IPS-18a (cell line): Measurements from ENCODE around the gene FRS3.

Experiments
- H3K27ac ChIP-seq: one replicate; pipeline ENCODE4 v1.5.1; 2013; ENCODE audit warnings: low read length
- H3K27me3 ChIP-seq: one replicate; pipeline ENCODE4 v1.6.1; 2013; ENCODE audit warnings: mild to moderate bottlenecking, low read length; ENCODE audit not compliant: control insufficient read depth, insufficient read depth
- H3K36me3 ChIP-seq: one replicate; pipeline ENCODE4 v1.6.1; 2013; ENCODE audit warnings: low read depth, low read length; ENCODE audit not compliant: control insufficient read depth
- H3K4me1 ChIP-seq: one replicate; pipeline ENCODE4 v1.6.1; 2013; ENCODE audit warnings: low read depth, low read length; ENCODE audit not compliant: control insufficient read depth
- H3K4me3 ChIP-seq: one replicate; pipeline ENCODE4 v1.5.1; 2013; ENCODE audit warnings: low read length
- H3K9ac ChIP-seq: one replicate; pipeline ENCODE4 v1.6.1; 2013; ENCODE audit warnings: mild to moderate bottlenecking, low read length, moderate library complexity
- H3K9me3 ChIP-seq: one replicate; pipeline ENCODE4 v1.6.1; 2013; ENCODE audit warnings: low read depth, low read length; ENCODE audit not compliant: control insufficient read depth

Gene FRS3

DNA sequence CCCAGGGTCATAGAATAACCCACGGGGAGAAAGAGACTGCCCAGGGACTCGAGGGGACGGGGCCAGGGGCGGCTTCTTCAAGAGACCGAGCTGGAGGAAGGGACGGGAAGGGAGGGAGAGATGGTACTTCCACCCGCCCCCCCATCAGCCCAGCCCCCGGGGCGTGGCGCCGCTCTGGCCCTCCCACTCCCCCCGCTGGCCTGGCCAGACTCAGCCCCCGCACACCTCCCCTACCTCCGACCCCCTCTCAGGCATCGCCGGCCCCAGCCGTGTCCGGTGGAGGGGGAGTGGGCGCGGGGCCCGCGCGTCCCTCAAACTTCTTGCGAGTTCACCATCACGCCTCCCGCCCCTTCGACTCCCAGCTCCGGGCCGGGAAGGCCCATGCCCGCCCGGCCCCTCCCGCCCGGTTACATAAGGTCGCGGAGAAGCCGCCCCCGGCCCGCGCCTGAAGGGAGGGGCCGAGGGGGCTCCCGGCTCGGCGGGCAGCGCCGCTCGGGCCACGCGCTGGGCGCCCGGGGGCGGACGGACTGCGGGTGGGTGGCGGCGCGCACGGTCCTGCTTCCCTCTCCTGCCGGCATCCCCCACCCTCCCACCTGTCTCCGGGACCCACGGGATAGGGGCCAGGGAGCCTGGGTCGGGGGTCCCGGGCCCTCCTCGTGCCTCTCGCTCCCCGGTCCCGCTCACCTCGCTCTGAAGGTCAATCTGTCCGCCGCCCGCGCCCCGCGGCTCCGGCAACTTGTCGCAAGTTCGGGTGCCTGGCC is 44.9 kb downstream of the FRS3 start:
- no peak overlapping the region for H3K9ac ChIP-seq
- H3K4me1 ChIP-seq: peaks cover 21% of the 10 kb centered on the region
- H3K9me3 ChIP-seq: no peaks in the 10 kb centered on the region
- H3K27ac ChIP-seq: no peak overlapping the region
- H3K4me3 ChIP-seq: peak overlapping the region; percentile 70
- peaks cover 12% of the 10 kb centered on the region for H3K27me3 ChIP-seq
- H3K36me3 ChIP-seq: no peaks in the 10 kb centered on the region

- Histone ChIP-seq H3K9me3 (no peaks in the 10 kb centered on the region), H3K27ac (no peak overlapping the region), H3K9ac (no peak overlapping the region), H3K36me3 (no peaks in the 10 kb centered on the region), H3K4me3 (peak overlapping the region; percentile 70), H3K27me3 (peaks cover 12% of the 10 kb centered on the region), H3K4me1 (peaks cover 30% of the 10 kb centered on the region)
Measured at GRCh38 chr6:41733707-41734665, 45.7 kb downstream of the FRS3 start.

DNA sequence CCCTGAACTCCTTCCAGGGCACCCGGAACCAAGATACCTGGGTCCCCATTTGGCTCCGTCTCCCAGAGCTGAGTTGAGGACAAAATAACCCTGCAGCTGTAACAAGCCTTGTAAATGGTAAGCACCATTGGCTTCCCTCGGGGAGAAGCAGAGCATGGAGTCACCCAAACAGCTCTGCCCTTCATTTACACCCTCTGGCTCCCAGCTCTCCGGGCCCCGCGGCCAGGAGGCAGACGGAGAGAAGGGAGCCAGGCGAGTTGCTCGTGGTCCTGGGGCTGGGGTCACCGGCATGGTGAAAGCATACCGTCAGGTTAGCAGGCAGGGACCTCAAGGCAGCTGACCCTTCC is 46.4 kb downstream of the FRS3 start:
- H3K9me3 ChIP-seq: no peaks in the 10 kb centered on the region
- H3K27ac ChIP-seq: no peak overlapping the region
- H3K9ac ChIP-seq: no peak overlapping the region
- peaks cover 12% of the 10 kb centered on the region for H3K27me3 ChIP-seq
- peaks cover 30% of the 10 kb centered on the region for H3K4me1 ChIP-seq
- peak overlapping the region; percentile 70 for H3K4me3 ChIP-seq
- H3K36me3 ChIP-seq: no peaks in the 10 kb centered on the region

GRCh38 chr6:41732591-41733359 is 46.9 kb downstream of the FRS3 start:
- no peaks in the 10 kb centered on the region for H3K36me3 ChIP-seq
- H3K9ac ChIP-seq: no peak overlapping the region
- H3K27me3 ChIP-seq: peaks cover 12% of the 10 kb centered on the region
- no peak overlapping the region for H3K27ac ChIP-seq
- H3K9me3 ChIP-seq: no peaks in the 10 kb centered on the region
- H3K4me3 ChIP-seq: peak overlapping the region; percentile 70
- H3K4me1 ChIP-seq: peaks cover 30% of the 10 kb centered on the region

- no peak overlapping the region for H3K9ac ChIP-seq
- H3K4me3 ChIP-seq: no peak overlapping the region
- no peaks in the 10 kb centered on the region for H3K9me3 ChIP-seq
- peaks cover 30% of the 10 kb centered on the region for H3K4me1 ChIP-seq
- H3K36me3 ChIP-seq: no peaks in the 10 kb centered on the region
- peaks cover 12% of the 10 kb centered on the region for H3K27me3 ChIP-seq
- H3K27ac ChIP-seq: no peak overlapping the region
Measured at GRCh38 chr6:41732149-41732548, 47.6 kb downstream of the FRS3 start.

GRCh38 chr6:41731561-41732086 is 48.1 kb downstream of the FRS3 start:
- H3K9ac ChIP-seq: no peak overlapping the region
- H3K27me3 ChIP-seq: peaks cover 12% of the 10 kb centered on the region
- no peak overlapping the region for H3K4me3 ChIP-seq
- peaks cover 30% of the 10 kb centered on the region for H3K4me1 ChIP-seq
- no peak overlapping the region for H3K27ac ChIP-seq
- H3K9me3 ChIP-seq: no peaks in the 10 kb centered on the region
- no peaks in the 10 kb centered on the region for H3K36me3 ChIP-seq

GRCh38 chr6:41730531-41731436 is 48.9 kb downstream of the FRS3 start:
- Histone ChIP-seq H3K4me3 (no peak overlapping the region), H3K27me3 (peaks cover 12% of the 10 kb centered on the region), H3K27ac (no peak overlapping the region)

DNA sequence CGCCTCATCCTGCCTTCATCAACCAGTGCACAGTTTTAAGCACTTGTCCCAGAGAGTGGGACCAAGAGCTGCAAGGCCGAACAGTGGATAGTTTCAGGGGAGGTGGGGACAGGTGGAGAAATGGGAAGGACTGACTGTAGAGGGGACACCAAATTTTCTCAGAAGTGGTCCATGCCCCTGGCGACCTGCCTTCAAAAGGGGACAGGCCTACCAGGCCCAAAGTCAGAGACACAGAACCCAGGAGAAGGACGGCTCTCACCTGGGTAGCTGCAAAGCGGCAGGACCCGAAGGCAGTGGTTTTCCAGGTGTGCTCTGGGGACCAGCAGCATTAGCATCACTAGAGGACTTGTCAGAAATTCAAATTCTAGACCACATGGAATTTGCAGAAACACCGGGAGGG is 50.1 kb downstream of the FRS3 start:
- Histone ChIP-seq H3K4me3 (no peak overlapping the region), H3K9me3 (no peaks in the 10 kb centered on the region), H3K27me3 (peaks cover 12% of the 10 kb centered on the region), H3K4me1 (peaks cover 26% of the 10 kb centered on the region), H3K9ac (no peak overlapping the region), H3K27ac (no peak overlapping the region), H3K36me3 (no peaks in the 10 kb centered on the region)

More at GRCh38 chr6:41730531-41731436, 48.9 kb downstream of the FRS3 start:
- Histone ChIP-seq H3K9ac (no peak overlapping the region), H3K4me1 (peaks cover 27% of the 10 kb centered on the region), H3K36me3 (no peaks in the 10 kb centered on the region), H3K9me3 (no peaks in the 10 kb centered on the region)

DNA sequence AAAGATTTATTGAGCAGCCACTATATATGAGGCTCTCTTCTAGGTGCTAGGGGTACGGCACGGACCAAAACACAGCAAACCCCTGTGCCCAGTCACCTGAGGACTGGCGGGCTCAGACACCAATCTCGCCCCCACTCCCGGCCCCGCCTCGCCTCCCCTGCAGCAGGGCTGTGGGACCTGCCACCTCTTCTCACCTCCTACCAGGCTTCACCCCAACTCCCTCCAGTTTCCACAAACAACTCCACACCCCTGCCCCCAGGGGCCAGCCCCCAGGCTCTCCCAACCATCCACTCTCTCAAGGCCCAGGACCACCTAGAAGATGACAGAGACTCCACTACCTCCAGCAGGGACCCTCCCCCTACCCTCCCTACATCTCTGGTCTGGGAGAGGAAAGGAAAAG is 50.7 kb downstream of the FRS3 start:
- Histone ChIP-seq H3K27ac (no peak overlapping the region), H3K4me3 (no peak overlapping the region), H3K27me3 (peaks cover 12% of the 10 kb centered on the region), H3K9me3 (no peaks in the 10 kb centered on the region), H3K4me1 (peaks cover 26% of the 10 kb centered on the region), H3K36me3 (no peaks in the 10 kb centered on the region), H3K9ac (no peak overlapping the region)

GRCh38 chr6:41728073-41728936 is 51.4 kb downstream of the FRS3 start:
- no peak overlapping the region for H3K9ac ChIP-seq
- no peak overlapping the region for H3K27ac ChIP-seq
- H3K4me1 ChIP-seq: peaks cover 29% of the 10 kb centered on the region

More at GRCh38 chr6:41728073-41728936, 51.4 kb downstream of the FRS3 start:
- no peaks in the 10 kb centered on the region for H3K36me3 ChIP-seq
- H3K9me3 ChIP-seq: no peaks in the 10 kb centered on the region
- H3K27me3 ChIP-seq: peaks cover 9% of the 10 kb centered on the region
- H3K4me3 ChIP-seq: no peak overlapping the region
